IMR-90 (cell line): ENCODE data around the gene FOXP4. TPM values are rescaled to one million over a fixed set of nuclear protein-coding genes. Genes with fewer than 3 reads are reported as not detected.

Experiments
- ATAC-seq: fragments of 200-7000 bp; cut with Tn5 transposase; 2 replicates; pipeline ENCODE4 v1.9.1; 2020; ENCODE audit warnings: low read depth, mild to moderate bottlenecking, moderate library complexity
- BruUV-seq: library from RNA; stranded (reverse); fragments of 400-500 nt; replicated peaks from 2 replicates; lab custom pipeline; 2021; lab: Mats Ljungman, UMichigan
- CTCF ChIA-PET: fragments of 300-600 bp; formaldehyde crosslinking; extraction: SDS; loops from one replicate; lab custom pipeline; 2021; ENCODE audit warnings: antibody characterized with exemption; lab: Yijun Ruan, JAX
- POLR2A ChIA-PET: fragments of 300-600 bp; sonication (Branson Sonifier 250); formaldehyde crosslinking; loops from one replicate; lab custom pipeline; 2022; ENCODE audit warnings: antibody characterized with exemption; ENCODE audit not compliant: unreplicated experiment; lab: Charles Lee
- DNase-seq: peaks from one replicate; pipeline ENCODE4 v3.0.0; 2013
- H2AFZ ChIP-seq: replicated peaks from 2 replicates; pipeline ENCODE3; 2013; ENCODE audit warnings: low read length, mild to moderate bottlenecking; ENCODE audit not compliant: poor library complexity
- H2AK5ac ChIP-seq: 2 replicates; pipeline ENCODE4 v1.6.1; 2013; ENCODE audit warnings: low read depth, low read length, inconsistent platforms
- H2AK9ac ChIP-seq: replicated peaks from 2 replicates; pipeline ENCODE3; 2013; ENCODE audit warnings: mild to moderate bottlenecking, low read depth, low read length, moderate library complexity; ENCODE audit not compliant: poor library complexity
- H2BK120ac ChIP-seq: 2 replicates; pipeline ENCODE4 v1.6.1; 2013; ENCODE audit warnings: low read depth, low read length, inconsistent platforms
- H2BK15ac ChIP-seq: 3 replicates; pipeline ENCODE4 v1.6.1; 2013; ENCODE audit warnings: low read depth, low read length, inconsistent platforms
- H2BK20ac ChIP-seq: 2 replicates; pipeline ENCODE4 v1.6.1; 2013; ENCODE audit warnings: low read depth, mild to moderate bottlenecking, inconsistent platforms, low read length, moderate library complexity
- H2BK5ac ChIP-seq: 2 replicates; pipeline ENCODE4 v1.6.1; 2013; ENCODE audit warnings: mild to moderate bottlenecking, low read depth, low read length, inconsistent platforms; ENCODE audit not compliant: poor library complexity, severe bottlenecking
- H3K14ac ChIP-seq: replicated peaks from 2 replicates; pipeline ENCODE4 v1.6.1; 2013; ENCODE audit warnings: low read depth, low read length, inconsistent platforms
- H3K18ac ChIP-seq: 2 replicates; pipeline ENCODE4 v1.6.1; 2013; ENCODE audit warnings: low read depth, low read length, control low read depth
- H3K23ac ChIP-seq: 2 replicates; pipeline ENCODE4 v1.6.1; 2013; ENCODE audit warnings: low read depth, low read length, inconsistent platforms
- H3K27ac ChIP-seq: 2 replicates; pipeline ENCODE4 v1.5.1; 2013; ENCODE audit warnings: mild to moderate bottlenecking, control low read depth, low read length; ENCODE audit not compliant: insufficient read depth
- H3K27me3 ChIP-seq: 2 replicates; pipeline ENCODE4 v1.6.1; 2013; ENCODE audit warnings: low read length; ENCODE audit not compliant: control insufficient read depth, insufficient read depth
- H3K36me3 ChIP-seq: 2 replicates; pipeline ENCODE4 v1.6.1; 2013; ENCODE audit warnings: low read length, mixed read lengths; ENCODE audit not compliant: control insufficient read depth, insufficient read depth
- H3K4ac ChIP-seq: 2 replicates; pipeline ENCODE4 v1.6.1; 2013; ENCODE audit warnings: low read depth, low read length, inconsistent platforms
- H3K4me1 ChIP-seq: 2 replicates; pipeline ENCODE4 v1.6.1; 2013; ENCODE audit warnings: low read length, mixed read lengths; ENCODE audit not compliant: control insufficient read depth, insufficient read depth
- H3K4me2 ChIP-seq: 2 replicates; pipeline ENCODE4 v1.6.1; 2013; ENCODE audit warnings: low read depth, mild to moderate bottlenecking, control low read depth, low read length, moderate library complexity
- H3K4me3 ChIP-seq: 2 replicates; pipeline ENCODE4 v1.5.1; 2013; ENCODE audit warnings: low read depth, mild to moderate bottlenecking, control low read depth, low read length, moderate library complexity; ENCODE audit not compliant: insufficient read depth
- H3K56ac ChIP-seq: 2 replicates; pipeline ENCODE4 v1.6.1; 2013; ENCODE audit warnings: low read length, inconsistent platforms; ENCODE audit not compliant: insufficient read depth; ENCODE audit errors: extremely low read depth
- H3K79me1 ChIP-seq, 2 experiments: 2 replicates each; pipeline ENCODE4 v1.6.1; 2013; ENCODE audit warnings: low read length in 2 of 2, inconsistent platforms in 1 of 2, low read depth in 1 of 2
- H3K9ac ChIP-seq: 2 replicates; pipeline ENCODE4 v1.6.1; 2013; ENCODE audit warnings: low read depth, low read length, control low read depth
- H3K9me1 ChIP-seq: 2 replicates; pipeline ENCODE4 v1.6.1; 2013; ENCODE audit warnings: low read length, inconsistent platforms; ENCODE audit not compliant: insufficient read depth
- H3K9me3 ChIP-seq: 2 replicates; pipeline ENCODE4 v1.6.1; 2013; ENCODE audit warnings: low read length; ENCODE audit not compliant: control insufficient read depth, insufficient read depth
- H4K20me1 ChIP-seq: 2 replicates; pipeline ENCODE4 v1.6.1; 2013; ENCODE audit warnings: low read length, inconsistent platforms; ENCODE audit not compliant: insufficient read depth
- H4K5ac ChIP-seq: 2 replicates; pipeline ENCODE4 v1.6.1; 2013; ENCODE audit warnings: mild to moderate bottlenecking, low read depth, low read length, control low read depth
- H4K8ac ChIP-seq, 2 experiments: 2 replicates each; pipeline ENCODE4 v1.6.1; 2013; ENCODE audit warnings: low read depth in 2 of 2, low read length in 2 of 2, control low read depth in 1 of 2, inconsistent platforms in 1 of 2
- H4K91ac ChIP-seq: 2 replicates; pipeline ENCODE4 v1.6.1; 2013; ENCODE audit warnings: low read depth, low read length, inconsistent platforms; ENCODE audit not compliant: insufficient read depth
- BHLHE40 ChIP-seq: fragments of 150-350 bp; IDR thresholded peaks from 2 replicates; pipeline ENCODE4 v1.6.1; 2016; ENCODE audit warnings: mild to moderate bottlenecking, low read depth, low read length
- CEBPB ChIP-seq: IDR thresholded peaks from 2 replicates; pipeline ENCODE4 v1.6.1; 2012; ENCODE audit warnings: low read depth, low read length, improper control_type of control experiment
- MAZ ChIP-seq: IDR thresholded peaks from 2 replicates; pipeline ENCODE4 v1.6.1; 2012; ENCODE audit warnings: low read depth, mild to moderate bottlenecking, low read length, improper control_type of control experiment, moderate library complexity, borderline replicate concordance
- NFE2L2 ChIP-seq: fragments of 150-350 bp; IDR thresholded peaks from 2 replicates; pipeline ENCODE4 v1.6.1; 2016; ENCODE audit warnings: low read depth, mild to moderate bottlenecking, low read length
- POLR2A ChIP-seq: IDR thresholded peaks from 2 replicates; pipeline ENCODE4 v1.6.1; 2012; ENCODE audit warnings: mild to moderate bottlenecking, low read depth, low read length
- RAD21 ChIP-seq: IDR thresholded peaks from 2 replicates; pipeline ENCODE4 v1.6.1; 2012; ENCODE audit warnings: low read length, improper control_type of control experiment
- RCOR1 ChIP-seq: IDR thresholded peaks from 2 replicates; pipeline ENCODE4 v1.6.1; 2012; ENCODE audit warnings: mild to moderate bottlenecking, low read length, improper control_type of control experiment; ENCODE audit not compliant: insufficient replicate concordance
- SMC3 ChIP-seq: fragments of 150-350 bp; IDR thresholded peaks from 2 replicates; pipeline ENCODE4 v1.6.1; 2016; ENCODE audit warnings: low read depth, mild to moderate bottlenecking, antibody characterized with exemption, low read length, moderate library complexity
- WGBS, 2 experiments: methylation state at CpG; one replicate each; pipeline versions ENCODE4 v1.1.5 to v1.1.7; 2013; ENCODE audit warnings: missing lambda C conversion rate in 2 of 2; ENCODE audit not compliant: insufficient read length in 1 of 2; ENCODE audit errors: extremely low coverage in 2 of 2; 5-methylcytosine and 5-hydroxymethylcytosine counted together
- dilution Hi-C: fragments of 300-500 bp; cut with HindIII; formaldehyde crosslinking; loops from one replicate; pipeline ENCODE4 v1.14.3; 2018; ENCODE audit warnings: low sequenced_read_pairs; ENCODE audit not compliant: unreplicated experiment
- in situ Hi-C: fragments of 300-500 bp; cut with MboI; formaldehyde crosslinking; loops from 3 replicates; pipeline ENCODE4 v1.14.3; 2019; ENCODE audit warnings: low sequenced_read_pairs, inconsistent platforms, mixed read lengths
- intact Hi-C: fragments of 100-400 bp; cut with micrococcal nuclease; formaldehyde crosslinking; loops from 2 replicates; pipeline ENCODE4 v1.10.0; 2022
- polyA plus RNA-seq, 3 experiments: library from polyadenylated mRNA; depleted of rRNA; stranded (reverse); fragments of >200 nt; gene quantifications; 2 replicates each; pipeline ENCODE4 v1.2.3, GENCODE V29; 2012; ENCODE audit warnings: low replicate concordance in 1 of 3
- total RNA-seq: library from RNA; depleted of rRNA; stranded (reverse); fragments of >200 nt; gene quantifications from 2 replicates; pipeline ENCODE4 v1.2.3, GENCODE V29; 2012
- TF ChIP-seq, protein P1 (sequence below): fragments of 150-350 bp; IDR thresholded peaks from 2 replicates; pipeline ENCODE4 v1.6.1; 2016; ENCODE audit warnings: low read depth, mild to moderate bottlenecking, low read length, moderate library complexity, borderline replicate concordance
- TF ChIP-seq, protein P2 (sequence below): conservative IDR thresholded peaks from 2 replicates; pipeline ENCODE4 v1.5.1; 2012; ENCODE audit warnings: mild to moderate bottlenecking, low read depth, low read length, improper control_type of control experiment
- TF ChIP-seq, protein P3 (sequence below): fragments of 150-350 bp; IDR thresholded peaks from 2 replicates; pipeline ENCODE4 v1.6.1; 2017; ENCODE audit warnings: mild to moderate bottlenecking, antibody characterized with exemption, low read length, low read depth

Gene FOXP4
- total and polyA plus RNA-seq, 2 of the 4 experiments (the other 2 are of a cell fraction): 0.72 to 9.5 TPM

DNA sequence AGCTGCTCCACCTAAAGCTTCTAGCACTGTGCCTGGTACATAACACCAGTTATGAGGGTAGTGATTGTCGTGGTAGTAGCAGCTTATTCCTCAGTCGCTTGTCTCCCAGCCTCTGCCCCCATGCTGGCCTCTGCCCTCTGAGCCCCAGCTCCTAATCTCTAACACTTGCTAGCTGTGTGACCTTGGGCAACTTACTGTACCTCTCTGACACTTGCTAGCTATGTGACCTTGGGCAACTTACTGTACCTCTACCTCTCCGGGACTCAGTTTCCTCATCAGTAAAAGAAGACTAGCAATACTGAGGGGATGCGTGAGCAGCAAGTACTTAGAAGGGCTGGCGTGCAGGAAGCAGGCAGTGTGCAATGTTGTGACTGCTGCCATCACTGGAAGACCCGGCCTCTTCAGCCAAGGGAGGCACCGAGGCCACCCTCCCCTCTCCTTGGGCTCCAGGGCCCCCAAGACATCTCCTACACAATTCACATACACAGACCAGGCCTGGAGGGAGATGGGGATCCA, 101.9 kb downstream of the FOXP4 start:
- ChIA-PET CTCF (no interaction called here), POLR2A (no interaction called here)
- TF ChIP-seq BHLHE40: no peak
- TF ChIP-seq, protein P1, sequence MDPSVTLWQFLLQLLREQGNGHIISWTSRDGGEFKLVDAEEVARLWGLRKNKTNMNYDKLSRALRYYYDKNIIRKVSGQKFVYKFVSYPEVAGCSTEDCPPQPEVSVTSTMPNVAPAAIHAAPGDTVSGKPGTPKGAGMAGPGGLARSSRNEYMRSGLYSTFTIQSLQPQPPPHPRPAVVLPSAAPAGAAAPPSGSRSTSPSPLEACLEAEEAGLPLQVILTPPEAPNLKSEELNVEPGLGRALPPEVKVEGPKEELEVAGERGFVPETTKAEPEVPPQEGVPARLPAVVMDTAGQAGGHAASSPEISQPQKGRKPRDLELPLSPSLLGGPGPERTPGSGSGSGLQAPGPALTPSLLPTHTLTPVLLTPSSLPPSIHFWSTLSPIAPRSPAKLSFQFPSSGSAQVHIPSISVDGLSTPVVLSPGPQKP: no peak
- TF ChIP-seq SMC3: no peak
- TF ChIP-seq, protein P2, sequence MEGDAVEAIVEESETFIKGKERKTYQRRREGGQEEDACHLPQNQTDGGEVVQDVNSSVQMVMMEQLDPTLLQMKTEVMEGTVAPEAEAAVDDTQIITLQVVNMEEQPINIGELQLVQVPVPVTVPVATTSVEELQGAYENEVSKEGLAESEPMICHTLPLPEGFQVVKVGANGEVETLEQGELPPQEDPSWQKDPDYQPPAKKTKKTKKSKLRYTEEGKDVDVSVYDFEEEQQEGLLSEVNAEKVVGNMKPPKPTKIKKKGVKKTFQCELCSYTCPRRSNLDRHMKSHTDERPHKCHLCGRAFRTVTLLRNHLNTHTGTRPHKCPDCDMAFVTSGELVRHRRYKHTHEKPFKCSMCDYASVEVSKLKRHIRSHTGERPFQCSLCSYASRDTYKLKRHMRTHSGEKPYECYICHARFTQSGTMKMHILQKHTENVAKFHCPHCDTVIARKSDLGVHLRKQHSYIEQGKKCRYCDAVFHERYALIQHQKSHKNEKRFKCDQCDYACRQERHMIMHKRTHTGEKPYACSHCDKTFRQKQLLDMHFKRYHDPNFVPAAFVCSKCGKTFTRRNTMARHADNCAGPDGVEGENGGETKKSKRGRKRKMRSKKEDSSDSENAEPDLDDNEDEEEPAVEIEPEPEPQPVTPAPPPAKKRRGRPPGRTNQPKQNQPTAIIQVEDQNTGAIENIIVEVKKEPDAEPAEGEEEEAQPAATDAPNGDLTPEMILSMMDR: no peak
- no peak for TF ChIP-seq CEBPB
- no peak for TF ChIP-seq MAZ
- TF ChIP-seq, protein P3, sequence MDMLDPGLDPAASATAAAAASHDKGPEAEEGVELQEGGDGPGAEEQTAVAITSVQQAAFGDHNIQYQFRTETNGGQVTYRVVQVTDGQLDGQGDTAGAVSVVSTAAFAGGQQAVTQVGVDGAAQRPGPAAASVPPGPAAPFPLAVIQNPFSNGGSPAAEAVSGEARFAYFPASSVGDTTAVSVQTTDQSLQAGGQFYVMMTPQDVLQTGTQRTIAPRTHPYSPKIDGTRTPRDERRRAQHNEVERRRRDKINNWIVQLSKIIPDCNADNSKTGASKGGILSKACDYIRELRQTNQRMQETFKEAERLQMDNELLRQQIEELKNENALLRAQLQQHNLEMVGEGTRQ: no peak
- TF ChIP-seq RCOR1: no peak
- TF ChIP-seq NFE2L2: no peak
- no peak for TF ChIP-seq POLR2A
- TF ChIP-seq RAD21: no peak
- intact Hi-C loops: no loop called here
- H2AK9ac ChIP-seq: no peak overlapping the region
- H3K9ac ChIP-seq: no peak overlapping the region
- no peak overlapping the region for H2BK5ac ChIP-seq
- no peak for ATAC-seq
- H4K20me1 ChIP-seq: no peaks in the 10 kb centered on the region
- H3K18ac ChIP-seq: no peak overlapping the region
- no peaks in the 10 kb centered on the region for H3K36me3 ChIP-seq
- no peak overlapping the region for H2BK120ac ChIP-seq
- no peak overlapping the region for H3K14ac ChIP-seq
- in situ Hi-C loops: no loop called here
- H3K79me1 ChIP-seq: no peaks in the 10 kb centered on the region
- no peak overlapping the region for H4K91ac ChIP-seq
- H3K4me3 ChIP-seq: no peak overlapping the region
- H3K4me1 ChIP-seq: no peaks in the 10 kb centered on the region
- H3K9me3 ChIP-seq: no peaks in the 10 kb centered on the region
- no peak overlapping the region for H4K5ac ChIP-seq
- peak overlapping the region; percentile 43 for H2AFZ ChIP-seq
- WGBS, 2 experiments: no CpG with 5 or more reads among the region's 7 CpGs
- no peak overlapping the region for H4K8ac ChIP-seq
- H3K23ac ChIP-seq: no peak overlapping the region
- dilution Hi-C loops: no loop called here
- H3K9me1 ChIP-seq: no peaks in the 10 kb centered on the region
- H3K27ac ChIP-seq: no peak overlapping the region
- H2AK5ac ChIP-seq: no peak overlapping the region
- no peak overlapping the region for H3K56ac ChIP-seq
- no peak overlapping the region for H2BK15ac ChIP-seq
- no TSS peak for BruUV-seq
- H3K27me3 ChIP-seq: peaks cover 60% of the 10 kb centered on the region
- DNase-seq: no peak
- no peak overlapping the region for H2BK20ac ChIP-seq
- no peak overlapping the region for H3K4me2 ChIP-seq
- no peak overlapping the region for H3K4ac ChIP-seq
